Brain pericyte (primary cell): ENCODE results near the gene TAF1A.
"Not testable (repeated sequence)": the region's sequence is repeated elsewhere in the genome, so short reads cannot be mapped to it uniquely, and the experiment has no call there.

ENCODE experiments used
- DNase-seq: peaks from one replicate; pipeline ENCODE4 v3.0.0-alpha.2; 2012; ENCODE audit warnings: low read depth, low spot score

The TAF1A gene

GRCh38 chr1:222589462-222590302 is at the start of gene TAF1A:
TSS of gene TAF1A (minus strand) at chr1:222589933.
- no peak for DNase-seq

- DNase-seq, result peak; percentile 56
These were observed 44.7 kb upstream of the TAF1A start for GRCh38 chr1:222634180-222635013.

- no peak for DNase-seq
These were observed 43.0 kb upstream of the TAF1A start for GRCh38 chr1:222632749-222633148.

GRCh38 chr1:222631611-222632208 is 42.0 kb upstream of the TAF1A start:
- no peak for DNase-seq

GRCh38 chr1:222629921-222630535 is 40.3 kb upstream of the TAF1A start:
- DNase-seq, result no peak

- no peak for DNase-seq
These were observed 37.5 kb upstream of the TAF1A start for GRCh38 chr1:222627232-222627631.

- DNase-seq, result no peak
These were observed 34.5 kb upstream of the TAF1A start for GRCh38 chr1:222624214-222624613.

GRCh38 chr1:222623458-222623857 is 33.7 kb upstream of the TAF1A start:
- DNase-seq, result no peak

GRCh38 chr1:222622765-222623164 is 33.0 kb upstream of the TAF1A start:
- DNase-seq, result no peak

GRCh38 chr1:222620566-222620965 is 30.8 kb upstream of the TAF1A start:
- no peak for DNase-seq

- no peak for DNase-seq
These were observed 29.3 kb upstream of the TAF1A start for GRCh38 chr1:222618880-222619596.

GRCh38 chr1:222618001-222618879 is 28.5 kb upstream of the TAF1A start, which contains the start of gene MIA3:
TSS of gene MIA3 (plus strand) at chr1:222618097. CDS start at chr1:222618111, 14 bp downstream.
- DNase-seq, result no peak

- peak; percentile 90 for DNase-seq
These were observed 27.7 kb upstream of the TAF1A start for GRCh38 chr1:222617367-222617951.

- no peak for DNase-seq
These were observed 26.8 kb upstream of the TAF1A start for GRCh38 chr1:222616525-222616924.

GRCh38 chr1:222613627-222614026 is 23.9 kb upstream of the TAF1A start:
- no peak for DNase-seq

- DNase-seq, result no peak
These were observed 21.0 kb upstream of the TAF1A start for GRCh38 chr1:222610728-222611127.

- DNase-seq, result not testable (repeated sequence)
These were observed 19.4 kb upstream of the TAF1A start for GRCh38 chr1:222609111-222609510.

- DNase-seq, result no peak
These were observed 17.0 kb upstream of the TAF1A start for GRCh38 chr1:222606757-222607156.

- no peak for DNase-seq
These were observed 11.5 kb upstream of the TAF1A start for GRCh38 chr1:222601257-222601656.

GRCh38 chr1:222600281-222600680 is 10.5 kb upstream of the TAF1A start:
- no peak for DNase-seq
